ENCODE measurements around the gene PLD4. TPM values are rescaled to one million over a fixed set of nuclear protein-coding genes. Genes with fewer than 3 reads are reported as not detected.

Gene PLD4
- total RNA-seq, 1 experiment from 2014 or later = not detected

DNA sequence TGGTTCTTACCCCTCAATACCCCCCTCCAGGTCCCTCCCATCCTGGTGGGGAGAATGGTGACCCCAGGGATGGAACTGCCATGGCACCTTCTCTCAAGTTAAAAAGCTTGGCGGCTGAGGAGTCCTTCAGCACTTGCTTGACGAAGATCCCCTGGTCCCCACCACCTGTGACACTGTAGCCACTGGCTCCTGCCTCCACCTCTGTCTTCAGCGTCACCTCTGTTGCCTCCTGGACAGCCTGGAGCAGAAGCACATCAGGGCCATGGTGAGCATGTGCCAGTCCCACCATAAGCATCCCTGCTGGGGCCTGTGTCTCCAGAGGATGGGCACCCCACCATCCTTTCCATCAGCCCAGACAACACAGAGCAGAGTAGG, 30.7 kb downstream of the PLD4 start:
- Histone ChIP-seq H3K9me2 (ENCODE audit: insufficient read depth) (no peaks in the 10 kb centered on the region), H3K27ac (no peak overlapping the region), H2AFZ (no peak overlapping the region), H3F3A (ENCODE audit: insufficient read depth, low read depth) (no peaks in the 10 kb centered on the region), H3K9me3 (ENCODE audit: insufficient read depth, low read depth) (no peaks in the 10 kb centered on the region), H3K4me2 (no peak overlapping the region), H4K20me1 (ENCODE audit: insufficient read depth) (no peaks in the 10 kb centered on the region), H3K79me2 (ENCODE audit: low read depth) (no peaks in the 10 kb centered on the region), H3K27me3 (ENCODE audit: insufficient read depth, low read depth) (no peaks in the 10 kb centered on the region), H3K4me3 (no peak overlapping the region), H3K36me3 (ENCODE audit: low read depth) (no peaks in the 10 kb centered on the region), H3K4me1 (replicated peaks; ENCODE audit: insufficient read depth) (no peaks in the 10 kb centered on the region)
- POLR2A ChIA-PET (ENCODE audit: unreplicated experiment) = no interaction called here
- BruUV-seq (replicated peaks) = no TSS peak
- intact Hi-C loops (cut with micrococcal nuclease; ENCODE audit: unreplicated experiment) = no loop called here
- TF ChIP-seq EZH2 (IDR thresholded peaks at IDR 0.05; ENCODE audit: low read depth) = no peak
- TF ChIP-seq, protein P1, sequence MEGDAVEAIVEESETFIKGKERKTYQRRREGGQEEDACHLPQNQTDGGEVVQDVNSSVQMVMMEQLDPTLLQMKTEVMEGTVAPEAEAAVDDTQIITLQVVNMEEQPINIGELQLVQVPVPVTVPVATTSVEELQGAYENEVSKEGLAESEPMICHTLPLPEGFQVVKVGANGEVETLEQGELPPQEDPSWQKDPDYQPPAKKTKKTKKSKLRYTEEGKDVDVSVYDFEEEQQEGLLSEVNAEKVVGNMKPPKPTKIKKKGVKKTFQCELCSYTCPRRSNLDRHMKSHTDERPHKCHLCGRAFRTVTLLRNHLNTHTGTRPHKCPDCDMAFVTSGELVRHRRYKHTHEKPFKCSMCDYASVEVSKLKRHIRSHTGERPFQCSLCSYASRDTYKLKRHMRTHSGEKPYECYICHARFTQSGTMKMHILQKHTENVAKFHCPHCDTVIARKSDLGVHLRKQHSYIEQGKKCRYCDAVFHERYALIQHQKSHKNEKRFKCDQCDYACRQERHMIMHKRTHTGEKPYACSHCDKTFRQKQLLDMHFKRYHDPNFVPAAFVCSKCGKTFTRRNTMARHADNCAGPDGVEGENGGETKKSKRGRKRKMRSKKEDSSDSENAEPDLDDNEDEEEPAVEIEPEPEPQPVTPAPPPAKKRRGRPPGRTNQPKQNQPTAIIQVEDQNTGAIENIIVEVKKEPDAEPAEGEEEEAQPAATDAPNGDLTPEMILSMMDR (conservative IDR thresholded peaks at IDR 0.05) = no peak
- DNase-seq = no peak
- CTCF ChIA-PET = no interaction called here

DNA sequence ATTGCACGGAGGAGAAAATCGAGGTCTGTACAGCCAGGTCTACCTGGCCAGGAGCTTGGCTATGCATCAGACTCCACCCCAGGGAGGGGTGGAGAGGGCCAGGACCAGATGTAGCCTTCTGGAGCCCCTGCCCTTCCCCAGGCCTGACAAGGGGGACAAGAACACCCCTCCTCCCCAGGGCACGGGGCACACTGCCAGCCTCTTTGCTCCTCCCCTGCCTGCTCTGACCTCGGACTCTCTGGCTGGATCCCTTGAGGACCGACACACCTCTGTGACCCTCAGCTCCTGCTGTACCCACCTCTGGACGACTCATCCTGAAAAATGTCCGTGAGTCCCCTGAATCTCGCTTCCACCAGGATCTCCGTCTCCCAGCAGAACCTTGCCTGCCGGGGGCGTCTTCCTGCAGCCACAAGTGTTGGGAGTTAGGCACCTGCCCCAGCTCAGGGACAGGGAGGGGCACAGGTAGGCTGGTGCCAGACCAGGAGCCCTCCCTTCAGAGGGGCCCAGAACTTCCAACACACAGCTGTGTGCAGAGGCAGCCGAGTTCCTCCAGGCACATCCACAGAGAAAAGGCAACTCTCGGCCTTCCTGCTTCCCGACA, 31.7 kb downstream of the PLD4 start:
- TF ChIP-seq EZH2 (IDR thresholded peaks at IDR 0.05; ENCODE audit: low read depth) = no peak
- TF ChIP-seq, protein P1 (conservative IDR thresholded peaks at IDR 0.05) = no peak
- Histone ChIP-seq H3K27me3 (ENCODE audit: insufficient read depth, low read depth) (no peaks in the 10 kb centered on the region), H3K4me2 (no peak overlapping the region), H3K4me1 (replicated peaks; ENCODE audit: insufficient read depth) (no peaks in the 10 kb centered on the region), H3K36me3 (ENCODE audit: low read depth) (no peaks in the 10 kb centered on the region), H4K20me1 (ENCODE audit: insufficient read depth) (no peaks in the 10 kb centered on the region), H3K9me3 (ENCODE audit: insufficient read depth, low read depth) (no peaks in the 10 kb centered on the region), H3F3A (ENCODE audit: insufficient read depth, low read depth) (no peaks in the 10 kb centered on the region), H2AFZ (no peak overlapping the region), H3K4me3 (no peak overlapping the region), H3K9me2 (ENCODE audit: insufficient read depth) (no peaks in the 10 kb centered on the region), H3K79me2 (ENCODE audit: low read depth) (no peaks in the 10 kb centered on the region), H3K27ac (no peak overlapping the region)
- BruUV-seq (replicated peaks) = no TSS peak
- CTCF ChIA-PET = no interaction called here
- POLR2A ChIA-PET (ENCODE audit: unreplicated experiment) = no interaction called here
- intact Hi-C loops (cut with micrococcal nuclease; ENCODE audit: unreplicated experiment) = no loop called here
- no peak for DNase-seq

DNA sequence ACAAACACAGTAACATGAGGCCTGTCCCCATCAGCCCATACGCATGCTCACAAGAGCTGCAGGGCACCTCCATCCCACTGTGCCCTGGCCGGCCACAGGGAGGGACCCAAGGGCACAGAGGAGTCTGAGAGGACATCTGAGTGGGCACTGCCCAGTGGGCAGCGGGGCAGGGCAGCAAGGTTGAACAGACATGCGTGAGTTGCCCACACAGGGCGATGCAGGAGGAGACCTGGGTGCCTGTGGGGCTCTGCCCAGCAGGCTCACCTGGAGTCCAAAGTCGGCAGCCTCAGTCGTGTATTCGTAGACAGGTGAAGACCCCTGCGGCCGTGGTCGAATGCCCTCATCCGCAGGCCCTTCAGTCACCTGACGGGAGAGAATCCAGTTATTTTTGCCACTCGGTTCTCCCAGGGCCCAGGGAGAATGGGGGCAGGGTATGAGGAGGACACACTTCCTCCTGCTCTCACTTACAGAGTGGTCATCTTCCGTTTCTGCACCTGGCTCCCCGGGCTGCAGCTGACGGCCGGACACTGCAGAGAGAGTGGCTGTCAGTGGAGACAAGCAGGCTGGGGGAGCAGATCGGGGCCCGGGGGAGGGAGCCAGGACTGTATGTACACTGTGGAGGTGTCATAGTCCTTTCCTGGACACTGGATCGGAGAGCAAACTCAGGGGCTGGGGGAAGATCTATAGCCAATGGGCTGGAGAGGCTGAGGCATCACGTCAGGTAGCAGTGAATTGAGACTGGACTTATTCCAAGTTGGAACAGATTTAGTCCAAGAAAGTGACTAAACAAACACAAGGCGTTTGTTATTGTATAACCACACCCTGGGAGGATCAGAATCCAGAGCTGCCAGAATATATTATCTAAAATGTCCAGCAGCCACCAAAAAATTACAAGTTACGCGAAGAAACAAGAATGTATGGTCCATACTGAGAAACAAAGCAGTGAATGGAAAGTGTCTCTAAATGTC, 32.8 kb downstream of the PLD4 start:
- H3K79me2 ChIP-seq (ENCODE audit: low read depth) = no peaks in the 10 kb centered on the region
- H2AFZ ChIP-seq = no peak overlapping the region
- H3K9me2 ChIP-seq (ENCODE audit: insufficient read depth) = no peaks in the 10 kb centered on the region
- no peak overlapping the region for H3K4me3 ChIP-seq
- intact Hi-C loops (cut with micrococcal nuclease; ENCODE audit: unreplicated experiment) = no loop called here
- ChIA-PET POLR2A (ENCODE audit: unreplicated experiment) (no interaction called here), CTCF (no interaction called here)
- H4K20me1 ChIP-seq (ENCODE audit: insufficient read depth) = no peaks in the 10 kb centered on the region
- no peaks in the 10 kb centered on the region for H3K9me3 ChIP-seq (ENCODE audit: insufficient read depth, low read depth)
- TF ChIP-seq, protein P1 (conservative IDR thresholded peaks at IDR 0.05) = no peak
- TF ChIP-seq EZH2 (IDR thresholded peaks at IDR 0.05; ENCODE audit: low read depth) = no peak
- H3K36me3 ChIP-seq (ENCODE audit: low read depth) = no peaks in the 10 kb centered on the region
- H3K27me3 ChIP-seq (ENCODE audit: insufficient read depth, low read depth) = no peaks in the 10 kb centered on the region
- BruUV-seq (replicated peaks) = no TSS peak
- no peak for DNase-seq
- H3K4me2 ChIP-seq = no peak overlapping the region
- no peaks in the 10 kb centered on the region for H3F3A ChIP-seq (ENCODE audit: insufficient read depth, low read depth)
- H3K4me1 ChIP-seq (replicated peaks; ENCODE audit: insufficient read depth) = no peaks in the 10 kb centered on the region
- no peak overlapping the region for H3K27ac ChIP-seq

All from PC-9 (cell line).